Upper lobe of left lung (tissue), 4 donors: Measurements from ENCODE around the gene GRHL3.

Experiments used
- POLR2A ChIP-seq, 4 donors: fragments of 450-650 bp; IDR thresholded peaks; one replicate each; pipeline ENCODE4 v1.5.1; 2016 to 2017; ENCODE audit warnings: antibody characterized with exemption in 4 of 4, mild to moderate bottlenecking in 2 of 4
- POLR2AphosphoS5 ChIP-seq, 2 donors: sonication (generic); formaldehyde crosslinking; IDR thresholded peaks; one replicate each; pipeline ENCODE4 v1.5.1; 2017; ENCODE audit warnings: antibody characterized with exemption in 2 of 2
- TF ChIP-seq, protein P1 (sequence below), 6 experiments: fragments of 450-650 bp in 4 of 6; fragments of 200-600 bp in 2 of 6; sonication (generic) in 2 of 6; IDR thresholded peaks; one replicate each; pipeline ENCODE4 v1.5.1; 2016 to 2019; ENCODE audit warnings: antibody characterized with exemption in 6 of 6

DNA sequence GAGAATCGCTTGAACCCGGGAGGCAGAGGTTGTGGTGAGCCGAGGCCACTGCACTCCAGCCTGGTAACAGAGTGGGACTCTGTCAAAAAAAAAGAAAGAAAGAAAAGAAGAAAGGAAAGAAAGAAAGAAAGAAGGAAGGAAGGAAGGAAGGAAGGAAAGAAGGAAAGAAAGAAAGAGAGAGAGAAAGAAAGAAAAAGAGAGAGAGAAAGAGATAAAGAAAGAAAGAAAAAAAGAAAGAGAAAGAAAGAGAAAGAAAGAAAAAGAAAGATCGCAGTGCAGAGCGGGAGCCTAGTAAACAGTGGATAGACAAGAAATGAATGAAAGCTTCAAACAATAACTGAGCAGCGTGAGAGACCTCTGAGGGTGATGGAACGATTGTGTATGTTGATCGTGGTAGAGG lies 20.6 kb upstream of the GRHL3 start:
- TF ChIP-seq, protein P1, sequence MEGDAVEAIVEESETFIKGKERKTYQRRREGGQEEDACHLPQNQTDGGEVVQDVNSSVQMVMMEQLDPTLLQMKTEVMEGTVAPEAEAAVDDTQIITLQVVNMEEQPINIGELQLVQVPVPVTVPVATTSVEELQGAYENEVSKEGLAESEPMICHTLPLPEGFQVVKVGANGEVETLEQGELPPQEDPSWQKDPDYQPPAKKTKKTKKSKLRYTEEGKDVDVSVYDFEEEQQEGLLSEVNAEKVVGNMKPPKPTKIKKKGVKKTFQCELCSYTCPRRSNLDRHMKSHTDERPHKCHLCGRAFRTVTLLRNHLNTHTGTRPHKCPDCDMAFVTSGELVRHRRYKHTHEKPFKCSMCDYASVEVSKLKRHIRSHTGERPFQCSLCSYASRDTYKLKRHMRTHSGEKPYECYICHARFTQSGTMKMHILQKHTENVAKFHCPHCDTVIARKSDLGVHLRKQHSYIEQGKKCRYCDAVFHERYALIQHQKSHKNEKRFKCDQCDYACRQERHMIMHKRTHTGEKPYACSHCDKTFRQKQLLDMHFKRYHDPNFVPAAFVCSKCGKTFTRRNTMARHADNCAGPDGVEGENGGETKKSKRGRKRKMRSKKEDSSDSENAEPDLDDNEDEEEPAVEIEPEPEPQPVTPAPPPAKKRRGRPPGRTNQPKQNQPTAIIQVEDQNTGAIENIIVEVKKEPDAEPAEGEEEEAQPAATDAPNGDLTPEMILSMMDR (IDR thresholded peaks at IDR 0.05): no peak
- TF ChIP-seq POLR2AphosphoS5 (IDR thresholded peaks at IDR 0.05) (no peak), POLR2A (IDR thresholded peaks at IDR 0.05) (no peak)
